ENCODE measurements around the gene VPS16. TPM values are rescaled to one million over a fixed set of nuclear protein-coding genes. Genes with fewer than 3 reads are reported as not detected.

Gene VPS16
- total RNA-seq, 2 experiments from 2014 or later, result 32.6 to 39.0 TPM

DNA sequence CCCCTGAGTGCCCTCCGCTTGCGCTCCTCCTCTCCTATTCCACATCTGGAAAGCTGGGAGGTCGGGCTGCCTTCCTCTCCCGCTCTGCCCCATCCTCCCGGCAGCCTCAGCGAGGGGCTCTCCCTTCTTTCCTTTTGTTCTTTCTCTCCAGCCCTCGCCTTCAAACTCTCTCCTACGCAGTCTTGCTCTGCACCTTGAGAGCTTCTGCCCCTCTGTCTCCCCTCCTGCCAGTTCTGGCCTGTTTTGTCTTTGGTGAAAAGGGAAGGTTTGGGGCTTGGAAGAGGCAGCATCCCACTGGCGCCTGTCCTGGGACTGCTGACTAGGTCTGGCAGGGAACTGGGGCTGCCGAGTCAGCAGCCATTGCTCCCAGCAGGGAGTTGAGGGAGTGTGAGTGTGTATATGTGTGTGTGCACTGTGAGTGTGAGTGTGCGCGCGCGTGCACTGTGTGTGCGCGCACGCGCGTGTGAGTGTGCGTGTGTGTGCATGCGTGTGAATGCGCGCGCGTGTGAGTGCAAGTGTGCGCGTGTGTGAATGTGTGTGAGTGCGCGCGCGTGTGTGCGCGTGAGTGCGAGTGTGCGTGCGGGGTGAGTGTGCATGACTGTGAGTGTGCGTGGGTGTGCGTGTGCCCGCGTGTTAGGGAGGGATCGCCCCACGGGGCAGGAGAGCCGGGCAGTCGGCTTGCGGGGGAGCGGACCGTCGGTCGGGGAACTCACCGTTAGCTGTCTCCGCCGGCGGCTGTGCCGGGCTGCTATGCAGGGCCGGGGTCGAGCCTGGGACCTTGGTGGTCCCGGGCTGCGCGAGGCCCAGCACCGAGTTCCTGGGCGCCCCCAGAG lies 40.6 kb upstream of the VPS16 start:
- Histone ChIP-seq H3K4me2 (ENCODE audit: low read length) (no peak overlapping the region), H3K79me2 (ENCODE audit: insufficient read depth, low read depth, low read length) (no peaks in the 10 kb centered on the region), H3K36me3 (ENCODE audit: insufficient read depth, low read length) (no peaks in the 10 kb centered on the region), H4K20me1 (ENCODE audit: insufficient read depth, low read length) (no peaks in the 10 kb centered on the region; the same call in 1 of the 2 replicates), H2AFZ (ENCODE audit: low read length) (no peak overlapping the region), H3K27ac (ENCODE audit: low read depth, low read length, poor library complexity, severe bottlenecking) (no peak overlapping the region), H3K4me1 (ENCODE audit: insufficient read depth, low read length, poor library complexity, severe bottlenecking) (no peaks in the 10 kb centered on the region), H3K4me3 (ENCODE audit: low read depth, low read length, poor library complexity, severe bottlenecking) (no peak overlapping the region), H3K9me3 (ENCODE audit: low read length) (no peaks in the 10 kb centered on the region), H3K9me2 (ENCODE audit: insufficient read depth, low read length) (no peaks in the 10 kb centered on the region)
- ChIA-PET CTCF (ENCODE audit: unreplicated experiment) (no interaction called here), POLR2A (interaction anchor here (1.4 kb wide), 1 partner anchor 9 kb away, joined by 5 read pairs; no protein-coding TSS in a partner anchor)
- BruUV-seq (replicated peaks), result no TSS peak
- TF ChIP-seq, protein P1, sequence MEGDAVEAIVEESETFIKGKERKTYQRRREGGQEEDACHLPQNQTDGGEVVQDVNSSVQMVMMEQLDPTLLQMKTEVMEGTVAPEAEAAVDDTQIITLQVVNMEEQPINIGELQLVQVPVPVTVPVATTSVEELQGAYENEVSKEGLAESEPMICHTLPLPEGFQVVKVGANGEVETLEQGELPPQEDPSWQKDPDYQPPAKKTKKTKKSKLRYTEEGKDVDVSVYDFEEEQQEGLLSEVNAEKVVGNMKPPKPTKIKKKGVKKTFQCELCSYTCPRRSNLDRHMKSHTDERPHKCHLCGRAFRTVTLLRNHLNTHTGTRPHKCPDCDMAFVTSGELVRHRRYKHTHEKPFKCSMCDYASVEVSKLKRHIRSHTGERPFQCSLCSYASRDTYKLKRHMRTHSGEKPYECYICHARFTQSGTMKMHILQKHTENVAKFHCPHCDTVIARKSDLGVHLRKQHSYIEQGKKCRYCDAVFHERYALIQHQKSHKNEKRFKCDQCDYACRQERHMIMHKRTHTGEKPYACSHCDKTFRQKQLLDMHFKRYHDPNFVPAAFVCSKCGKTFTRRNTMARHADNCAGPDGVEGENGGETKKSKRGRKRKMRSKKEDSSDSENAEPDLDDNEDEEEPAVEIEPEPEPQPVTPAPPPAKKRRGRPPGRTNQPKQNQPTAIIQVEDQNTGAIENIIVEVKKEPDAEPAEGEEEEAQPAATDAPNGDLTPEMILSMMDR (conservative IDR thresholded peaks at IDR 0.05; ENCODE audit: low read length), result no peak
- TF ChIP-seq EZH2phosphoT487 (IDR thresholded peaks at IDR 0.05; ENCODE audit: borderline replicate concordance, low read depth, low read length), result no peak
- intact Hi-C loops (cut with micrococcal nuclease; ENCODE audit: unreplicated experiment), result no loop called here
- no peak for DNase-seq (ENCODE audit: low spot score)

GRCh38 chr20:2800521-2801285 lies 39.8 kb upstream of the VPS16 start, which contains the start of gene CPXM1:
CPXM1 (minus strand) TSS chr20:2800627; CDS start chr20:2800572, 55 bp downstream.
- H2AFZ ChIP-seq (ENCODE audit: low read length), result no peak within 1 kb of the TSS
- no peaks in the 10 kb centered on the region for H3K36me3 ChIP-seq (ENCODE audit: insufficient read depth, low read length)
- H3K4me3 ChIP-seq (ENCODE audit: low read depth, low read length, poor library complexity, severe bottlenecking), result no peak within 1 kb of the TSS
- no peaks in the 10 kb centered on the region for H3K4me1 ChIP-seq (ENCODE audit: insufficient read depth, low read length, poor library complexity, severe bottlenecking)
- CTCF ChIA-PET (ENCODE audit: unreplicated experiment), result no interaction called here
- no peaks in the 10 kb centered on the region; the same call in 1 of the 2 replicates for H4K20me1 ChIP-seq (ENCODE audit: insufficient read depth, low read length)
- TF ChIP-seq, protein P1 (conservative IDR thresholded peaks at IDR 0.05; ENCODE audit: low read length), result no peak
- TF ChIP-seq EZH2phosphoT487 (IDR thresholded peaks at IDR 0.05; ENCODE audit: borderline replicate concordance, low read depth, low read length), result no peak
- no peaks in the 10 kb centered on the region for H3K9me2 ChIP-seq (ENCODE audit: insufficient read depth, low read length)
- DNase-seq (ENCODE audit: low spot score), result no peak
- no peak within 1 kb of the TSS for H3K4me2 ChIP-seq (ENCODE audit: low read length)
- POLR2A ChIA-PET, result interaction anchor here (0.5 kb wide), 1 partner anchor 16 kb away, joined by 3 read pairs; no protein-coding TSS in a partner anchor
- no TSS peak for BruUV-seq (replicated peaks)
- H3K79me2 ChIP-seq (ENCODE audit: insufficient read depth, low read depth, low read length), result no peaks in the 10 kb centered on the region
- H3K27ac ChIP-seq (ENCODE audit: low read depth, low read length, poor library complexity, severe bottlenecking), result no peak within 1 kb of the TSS
- H3K9me3 ChIP-seq (ENCODE audit: low read length), result no peaks in the 10 kb centered on the region
- intact Hi-C loops (cut with micrococcal nuclease; ENCODE audit: unreplicated experiment), result no loop called here
